Endothelial cell of umbilical vein (primary cell): ENCODE results near the gene HDHD5. TPM values are rescaled to one million over a fixed set of nuclear protein-coding genes. Genes with fewer than 3 reads are reported as not detected.

Experiments
- BruUV-seq: library from RNA; stranded (reverse); fragments of 400-500 nt; replicated peaks from 2 replicates; lab custom pipeline; 2021; lab: Mats Ljungman, UMichigan
- CTCF ChIA-PET: fragments of 300-600, 350-600 bp; sonication (Branson Sonifier 250); formaldehyde crosslinking; loops from one replicate; lab custom pipeline; 2021; ENCODE audit warnings: antibody characterized with exemption, inconsistent platforms; lab: Charles Lee
- POLR2A ChIA-PET: fragments of 300-600, 350-600 bp; sonication (Branson Sonifier 250); formaldehyde crosslinking; loops from one replicate; lab custom pipeline; 2021; ENCODE audit warnings: antibody characterized with exemption, inconsistent platforms; lab: Charles Lee
- DNase-seq: peaks from one replicate; pipeline ENCODE4 v3.0.0-alpha.2; 2011; ENCODE audit warnings: low read depth, low spot score
- FAIRE-seq: peaks from 2 replicates; lab custom pipeline; 2011; peaks lifted over from hg19 to GRCh38; lab: Jason Lieb, UNC
- H2AFZ ChIP-seq: 2 replicates; pipeline ENCODE4 v1.6.0; 2012; ENCODE audit warnings: low read depth, low read length, control low read depth, inconsistent platforms
- H3K27ac ChIP-seq: 2 replicates; pipeline ENCODE4 v1.5.1; 2011; ENCODE audit warnings: low read depth, mild to moderate bottlenecking, control low read depth, low read length, moderate library complexity; ENCODE audit not compliant: insufficient read depth
- H3K27me3 ChIP-seq, 2 experiments: 2 replicates each; pipeline versions ENCODE4 v1.6.0 to v1.6.1; 2011; ENCODE audit warnings: low read length in 2 of 2, mixed read lengths in 1 of 2; ENCODE audit not compliant: control insufficient read depth in 2 of 2, insufficient read depth in 2 of 2
- H3K36me3 ChIP-seq, 2 experiments: 2 replicates in 1 of 2; 3 replicates in 1 of 2; pipeline ENCODE4 v1.5.1; 2011; ENCODE audit warnings: low read length in 2 of 2, mild to moderate bottlenecking in 1 of 2, moderate library complexity in 1 of 2; ENCODE audit not compliant: control insufficient read depth in 2 of 2, insufficient read depth in 2 of 2; ENCODE audit errors: extremely low read depth in 1 of 2
- H3K4me1 ChIP-seq: 3 replicates; pipeline ENCODE4 v1.5.1; 2011; ENCODE audit warnings: mild to moderate bottlenecking, low read length; ENCODE audit not compliant: control insufficient read depth, insufficient read depth; ENCODE audit errors: extremely low read depth
- H3K4me2 ChIP-seq: 2 replicates; pipeline ENCODE4 v1.6.1; 2011; ENCODE audit warnings: low read length, control low read depth, mixed read lengths; ENCODE audit not compliant: insufficient read depth
- H3K4me3 ChIP-seq, 3 experiments: fragments of 200-600 bp in 1 of 3; sonication (generic), shearing (Covaris generic) in 1 of 3; replicated peaks in 1 of 3; 2 replicates each; pipeline ENCODE4 v1.5.1; 2011 to 2016; ENCODE audit warnings: control low read depth in 3 of 3, low read length in 3 of 3, mild to moderate bottlenecking in 2 of 3, inconsistent platforms in 1 of 3, low read depth in 1 of 3, moderate library complexity in 1 of 3; ENCODE audit not compliant: insufficient read depth in 1 of 3
- H3K79me2 ChIP-seq: 2 replicates; pipeline ENCODE4 v1.6.0; 2012; ENCODE audit warnings: low read length, inconsistent platforms; ENCODE audit not compliant: control insufficient read depth, insufficient read depth
- H3K9ac ChIP-seq: replicated peaks from 2 replicates; pipeline ENCODE3; 2011; ENCODE audit warnings: low read length, control low read depth; ENCODE audit not compliant: insufficient read depth; ENCODE audit errors: extremely low read depth
- H3K9me1 ChIP-seq: replicated peaks from 3 replicates; pipeline ENCODE4 v1.6.0; 2011; ENCODE audit warnings: mild to moderate bottlenecking, low read length; ENCODE audit not compliant: control insufficient read depth, insufficient read depth; ENCODE audit errors: extremely low read depth
- H3K9me3 ChIP-seq: replicated peaks from 2 replicates; pipeline ENCODE4 v1.5.1; 2012; ENCODE audit warnings: low read length, inconsistent platforms; ENCODE audit not compliant: control insufficient read depth, insufficient read depth
- H4K20me1 ChIP-seq: replicated peaks from 2 replicates; pipeline ENCODE3; 2011; ENCODE audit warnings: mild to moderate bottlenecking, low read length; ENCODE audit not compliant: control insufficient read depth, insufficient read depth; ENCODE audit errors: extremely low read depth
- EZH2 ChIP-seq: IDR thresholded peaks from 2 replicates; pipeline ENCODE4 v1.6.1; 2012; ENCODE audit warnings: borderline replicate concordance, low read depth, mild to moderate bottlenecking, moderate library complexity, low read length, inconsistent platforms; ENCODE audit not compliant: severe bottlenecking
- FOS ChIP-seq: IDR thresholded peaks from 2 replicates; pipeline ENCODE4 v1.6.1; 2011; ENCODE audit warnings: mild to moderate bottlenecking, low read length, moderate library complexity, borderline replicate concordance; ENCODE audit not compliant: insufficient read depth
- GATA2 ChIP-seq: IDR thresholded peaks from 2 replicates; pipeline ENCODE4 v1.7.0; 2011; ENCODE audit warnings: low read depth, mild to moderate bottlenecking, moderate library complexity, mixed read lengths, low read length; ENCODE audit not compliant: insufficient read length, insufficient read depth
- JUN ChIP-seq: IDR thresholded peaks from 2 replicates; pipeline ENCODE4 v1.6.1; 2011; ENCODE audit warnings: borderline replicate concordance, low read depth; ENCODE audit not compliant: insufficient read length, insufficient read depth
- MAX ChIP-seq: IDR thresholded peaks from 2 replicates; pipeline ENCODE4 v1.6.1; 2011; ENCODE audit not compliant: insufficient read depth, insufficient read length
- MYC ChIP-seq: IDR thresholded peaks from one replicate; pipeline ENCODE4 v1.6.1; 2011; ENCODE audit warnings: mild to moderate bottlenecking, low read depth, low read length
- POLR2A ChIP-seq: IDR thresholded peaks from 2 replicates; pipeline ENCODE4 v1.6.1; 2012; ENCODE audit warnings: low read depth, mild to moderate bottlenecking, control low read depth, low read length
- POLR2AphosphoS5 ChIP-seq: IDR thresholded peaks from 2 replicates; pipeline ENCODE4 v1.6.1; 2012; ENCODE audit warnings: low read depth, mild to moderate bottlenecking, control low read depth, low read length, moderate library complexity; ENCODE audit not compliant: insufficient read depth
- dilution Hi-C: fragments of 300-500 bp; cut with MboI; formaldehyde crosslinking; loops from one replicate; pipeline ENCODE4 v1.15.0; 2019; ENCODE audit warnings: low sequenced_read_pairs; ENCODE audit not compliant: extremely low pct_ligation_motif_present
- intact Hi-C: fragments of 100-400 bp; cut with micrococcal nuclease; formaldehyde crosslinking; loops from one replicate; pipeline ENCODE4 v1.10.0; 2022
- polyA plus RNA-seq, 4 experiments: library from polyadenylated mRNA; depleted of rRNA in 3 of 4; stranded (reverse) in 3 of 4; unstranded in 1 of 4; fragments of >200 nt; gene quantifications; 2 replicates each; pipeline versions ENCODE4 v1.2.1 to v1.2.3, GENCODE V29; 2011 to 2012; ENCODE audit warnings: missing spikeins in 1 of 4
- total RNA-seq: library from RNA; stranded (reverse); gene quantifications from 2 replicates; pipeline ENCODE4 v1.2.3, GENCODE V29; 2021
- TF ChIP-seq, protein P1 (sequence below), 2 donors: IDR thresholded peaks; 1 replicate in 1 of 2; 2 replicates in 1 of 2; pipeline ENCODE4 v1.5.1; 2011; ENCODE audit warnings: low read length in 2 of 2, mild to moderate bottlenecking in 2 of 2, moderate library complexity in 2 of 2, control low read depth in 1 of 2, inconsistent platforms in 1 of 2, low read depth in 1 of 2; ENCODE audit not compliant: insufficient read depth in 1 of 2; ENCODE audit errors: extremely low read depth in 1 of 2

HDHD5 gene
- total and polyA plus RNA-seq, 2 donors (not counting 3 experiments of a cell fraction or from before 2014, with no cell fraction given) = 28.1 to 54.1 TPM

- H3K4me3 ChIP-seq = no peak overlapping the region
- H3K4me1 ChIP-seq = no peaks in the 10 kb centered on the region
- CTCF ChIA-PET = interaction anchor here (0.6 to 1.7 kb wide), 3 partner anchors 10 to 363 kb away, joined by 3 to 7 read pairs (median 3); no protein-coding TSS in a partner anchor
- POLR2A ChIA-PET = no interaction called here
- H3K27me3 ChIP-seq = no peaks in the 10 kb centered on the region
- dilution Hi-C loops = no loop called here
- no peak overlapping the region for H3K9ac ChIP-seq
- H3K4me2 ChIP-seq = no peak overlapping the region
- no peaks in the 10 kb centered on the region for H3K9me1 ChIP-seq
- no peaks in the 10 kb centered on the region for H4K20me1 ChIP-seq
- H2AFZ ChIP-seq = no peak overlapping the region
- DNase-seq (no peak), FAIRE-seq (no peak)
- no peaks in the 10 kb centered on the region for H3K9me3 ChIP-seq
- H3K36me3 ChIP-seq = peaks cover 0 to 20% of the 10 kb centered on the region in 2 experiments
- BruUV-seq = no TSS peak
- TF ChIP-seq MAX (no peak), GATA2 (no peak), FOS (no peak), JUN (no peak), POLR2A (no peak), POLR2AphosphoS5 (no peak), MYC (no peak), EZH2 (no peak)
- TF ChIP-seq, protein P1, sequence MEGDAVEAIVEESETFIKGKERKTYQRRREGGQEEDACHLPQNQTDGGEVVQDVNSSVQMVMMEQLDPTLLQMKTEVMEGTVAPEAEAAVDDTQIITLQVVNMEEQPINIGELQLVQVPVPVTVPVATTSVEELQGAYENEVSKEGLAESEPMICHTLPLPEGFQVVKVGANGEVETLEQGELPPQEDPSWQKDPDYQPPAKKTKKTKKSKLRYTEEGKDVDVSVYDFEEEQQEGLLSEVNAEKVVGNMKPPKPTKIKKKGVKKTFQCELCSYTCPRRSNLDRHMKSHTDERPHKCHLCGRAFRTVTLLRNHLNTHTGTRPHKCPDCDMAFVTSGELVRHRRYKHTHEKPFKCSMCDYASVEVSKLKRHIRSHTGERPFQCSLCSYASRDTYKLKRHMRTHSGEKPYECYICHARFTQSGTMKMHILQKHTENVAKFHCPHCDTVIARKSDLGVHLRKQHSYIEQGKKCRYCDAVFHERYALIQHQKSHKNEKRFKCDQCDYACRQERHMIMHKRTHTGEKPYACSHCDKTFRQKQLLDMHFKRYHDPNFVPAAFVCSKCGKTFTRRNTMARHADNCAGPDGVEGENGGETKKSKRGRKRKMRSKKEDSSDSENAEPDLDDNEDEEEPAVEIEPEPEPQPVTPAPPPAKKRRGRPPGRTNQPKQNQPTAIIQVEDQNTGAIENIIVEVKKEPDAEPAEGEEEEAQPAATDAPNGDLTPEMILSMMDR (IDR thresholded peaks at IDR 0.05; ENCODE audit: extremely low read depth in 1 of 2, insufficient read depth in 1 of 2, low read depth in 1 of 2, low read length in 2 of 2) = no peak
- no peaks in the 10 kb centered on the region for H3K79me2 ChIP-seq
- no peak overlapping the region for H3K27ac ChIP-seq
- intact Hi-C loops = no loop called here
Observed at GRCh38 chr22:17138513-17138912, 20.6 kb downstream of the HDHD5 start.
